NCI-H1436 (cell line): ENCODE results near the gene VGLL2.
"Not testable (repeated sequence)": the region's sequence is repeated elsewhere in the genome, so short reads cannot be mapped to it uniquely, and the experiment has no call there.

ENCODE experiments used
- DNase-seq: peaks from one replicate; lab custom pipeline; 2025; lab: John Stamatoyannopoulos, UW

The VGLL2 gene, protein sequence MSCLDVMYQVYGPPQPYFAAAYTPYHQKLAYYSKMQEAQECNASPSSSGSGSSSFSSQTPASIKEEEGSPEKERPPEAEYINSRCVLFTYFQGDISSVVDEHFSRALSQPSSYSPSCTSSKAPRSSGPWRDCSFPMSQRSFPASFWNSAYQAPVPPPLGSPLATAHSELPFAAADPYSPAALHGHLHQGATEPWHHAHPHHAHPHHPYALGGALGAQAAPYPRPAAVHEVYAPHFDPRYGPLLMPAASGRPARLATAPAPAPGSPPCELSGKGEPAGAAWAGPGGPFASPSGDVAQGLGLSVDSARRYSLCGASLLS

DNA sequence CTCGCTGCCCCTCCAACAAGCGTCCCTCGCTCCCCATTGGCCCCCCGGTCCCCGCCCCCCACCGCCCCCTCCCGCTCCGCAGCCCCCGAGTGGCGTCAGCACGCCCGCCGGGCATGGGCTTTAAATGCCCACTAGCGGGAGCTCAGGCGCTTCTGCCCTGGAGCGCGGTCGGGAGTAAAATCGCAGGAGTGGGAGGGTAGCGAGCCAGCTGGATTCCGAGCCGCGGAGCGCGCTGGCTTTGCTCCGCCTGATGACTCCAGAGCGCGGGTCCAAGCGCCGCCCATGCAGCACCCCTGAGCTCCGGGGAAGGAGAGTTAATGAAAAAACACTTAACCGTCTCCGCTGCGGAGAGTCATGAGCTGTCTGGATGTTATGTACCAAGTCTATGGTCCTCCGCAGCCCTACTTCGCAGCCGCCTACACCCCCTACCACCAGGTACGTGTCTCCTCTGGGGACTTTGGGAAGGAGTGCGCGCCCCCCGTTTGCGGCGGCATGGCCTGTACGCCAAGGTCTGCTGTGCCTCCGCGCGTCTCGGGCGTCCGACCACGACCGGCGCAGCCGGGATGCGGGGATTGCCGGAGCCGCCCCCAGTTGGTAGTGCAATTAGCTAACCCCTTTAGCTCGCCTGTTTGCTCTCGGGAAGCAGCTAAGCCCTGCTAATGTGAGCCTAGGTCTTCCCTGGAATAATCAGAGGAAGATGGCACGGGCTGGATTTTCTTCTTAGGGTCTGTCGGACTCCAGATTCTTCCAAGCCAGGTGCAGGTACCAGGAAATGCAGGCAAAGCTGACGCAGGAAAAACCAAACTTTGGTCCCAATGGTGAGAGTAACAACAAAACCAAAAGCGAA is at the start of gene VGLL2:
TSS of gene VGLL2 (plus strand) at position 149 of the 847 bp plus-strand sequence. CDS start at position 355, 206 bp downstream.
- DNase-seq = no peak

DNA sequence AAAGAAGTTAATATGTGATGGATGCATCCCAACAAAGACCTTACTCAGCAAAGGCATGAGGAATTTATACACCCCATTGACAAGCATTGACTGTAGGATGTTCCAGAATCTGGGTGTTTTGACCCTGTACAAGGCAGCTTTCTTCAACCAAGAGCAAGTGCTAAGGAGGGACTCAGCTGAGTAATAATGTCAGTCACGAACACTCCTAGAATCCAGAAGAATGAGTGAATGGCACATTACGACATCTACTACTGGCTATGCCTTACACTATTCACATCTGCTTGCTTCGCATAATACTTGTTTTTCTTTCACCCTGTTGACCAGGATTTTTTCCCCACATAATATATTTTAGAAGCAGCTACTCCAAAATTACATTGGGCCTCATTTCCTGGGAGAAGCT is 42.5 kb upstream of the VGLL2 start:
- no peak for DNase-seq

DNA sequence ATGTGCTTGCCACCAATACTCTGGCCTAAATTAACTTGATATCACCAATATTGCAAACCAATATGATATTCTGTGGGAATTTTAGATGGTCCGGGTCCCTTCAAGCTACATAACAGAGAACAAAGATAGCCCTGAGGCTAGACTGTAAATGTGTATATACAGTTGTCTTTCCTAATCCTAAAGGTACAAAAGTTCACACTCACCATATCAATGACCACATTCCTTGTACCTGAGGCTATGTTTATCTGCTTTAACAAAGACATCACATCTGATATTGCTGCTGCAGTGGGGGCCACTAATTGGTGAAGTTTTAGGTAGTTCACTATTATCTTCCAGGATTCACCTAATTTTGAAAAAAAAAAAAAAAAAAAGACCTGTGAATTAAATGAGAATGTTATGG is 38.6 kb upstream of the VGLL2 start:
- DNase-seq = no peak

DNA sequence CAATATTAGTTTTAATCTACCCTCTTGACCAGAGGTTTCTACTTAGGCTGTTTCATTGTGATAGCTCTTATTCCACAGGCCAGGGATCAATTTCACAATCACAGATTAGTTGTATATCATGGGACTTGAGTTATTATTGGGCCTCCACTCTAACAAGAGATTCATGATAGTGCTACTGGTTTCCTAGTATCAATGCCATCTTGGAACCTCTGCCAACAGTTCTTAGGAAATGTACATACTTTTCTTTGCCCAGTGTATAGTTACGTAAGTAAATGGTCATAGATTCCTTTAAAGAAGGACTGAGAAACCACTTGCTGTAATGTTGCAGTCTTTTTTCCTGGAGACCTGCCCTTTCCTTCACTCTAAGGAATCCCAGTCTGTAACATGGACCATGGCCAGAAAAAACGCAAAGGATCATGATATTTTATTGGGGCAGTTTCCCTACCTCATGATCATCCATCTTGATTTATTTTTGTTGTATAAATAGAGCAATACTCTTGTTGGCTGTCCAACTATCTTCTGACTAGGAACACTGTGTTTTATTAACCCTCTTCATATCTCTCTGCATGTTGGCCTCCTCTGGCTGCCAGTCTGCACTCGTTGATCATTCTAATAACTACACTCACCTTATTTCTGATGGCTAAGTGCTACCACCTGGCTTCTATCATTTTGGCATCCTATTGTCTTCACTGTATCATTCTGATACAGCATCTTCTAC is 38.0 kb upstream of the VGLL2 start:
- DNase-seq = no peak

DNA sequence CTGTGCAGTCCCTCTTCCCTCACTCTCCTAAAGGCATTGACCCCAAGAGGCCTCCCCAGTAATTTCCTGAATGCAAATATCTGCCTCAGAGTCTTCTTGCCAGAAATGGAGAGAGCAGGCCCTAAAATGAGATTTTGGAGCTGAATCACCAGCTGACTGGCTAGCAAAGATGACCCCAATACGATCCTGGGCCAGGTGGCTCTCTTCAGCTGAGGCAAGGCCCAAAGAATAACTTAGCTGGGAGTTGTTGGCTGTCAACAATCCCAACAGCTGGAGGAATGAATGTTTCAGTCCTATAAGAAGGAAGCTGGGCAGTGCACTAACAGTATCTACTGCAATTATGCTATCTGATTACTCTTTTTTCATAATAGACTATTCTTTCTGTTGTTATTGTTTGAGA is 37.2 kb upstream of the VGLL2 start:
- no peak for DNase-seq

DNA sequence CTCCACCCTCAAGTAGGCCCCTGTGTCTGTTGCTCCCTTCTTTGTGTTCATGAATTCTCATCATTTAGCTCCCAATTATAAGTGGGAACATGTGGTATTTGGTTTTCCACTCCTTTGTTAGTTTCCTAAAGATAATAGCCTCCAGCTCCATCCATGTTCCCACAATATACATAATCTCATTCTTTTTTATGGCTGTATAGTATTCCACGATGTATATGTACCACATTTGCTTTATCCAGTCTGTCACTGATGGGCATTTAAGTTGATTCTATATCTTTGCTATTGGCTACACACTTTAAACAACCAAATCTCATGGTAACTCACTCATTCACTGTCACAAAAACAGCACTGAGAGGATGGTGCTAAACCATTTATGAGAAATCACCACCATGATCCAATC is 35.5 kb upstream of the VGLL2 start:
- no peak for DNase-seq

DNA sequence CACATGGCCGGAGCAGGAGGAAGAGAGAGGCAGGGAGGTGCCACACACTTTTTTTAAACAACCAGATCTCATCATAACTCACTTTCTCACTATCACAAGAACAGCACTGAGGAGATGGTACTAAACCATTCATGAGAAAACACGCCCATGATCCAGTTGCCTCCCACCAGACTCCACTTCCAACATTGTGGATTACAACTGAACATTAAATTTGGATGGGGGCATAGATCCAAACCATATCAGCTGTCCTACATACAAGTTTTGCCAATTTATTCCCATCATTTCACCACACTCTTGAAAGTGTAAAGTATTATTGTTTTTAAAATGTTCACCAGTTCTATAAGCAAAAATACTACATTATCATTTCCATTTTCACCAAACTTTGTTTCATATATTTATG is 33.9 kb upstream of the VGLL2 start:
- no peak for DNase-seq

DNA sequence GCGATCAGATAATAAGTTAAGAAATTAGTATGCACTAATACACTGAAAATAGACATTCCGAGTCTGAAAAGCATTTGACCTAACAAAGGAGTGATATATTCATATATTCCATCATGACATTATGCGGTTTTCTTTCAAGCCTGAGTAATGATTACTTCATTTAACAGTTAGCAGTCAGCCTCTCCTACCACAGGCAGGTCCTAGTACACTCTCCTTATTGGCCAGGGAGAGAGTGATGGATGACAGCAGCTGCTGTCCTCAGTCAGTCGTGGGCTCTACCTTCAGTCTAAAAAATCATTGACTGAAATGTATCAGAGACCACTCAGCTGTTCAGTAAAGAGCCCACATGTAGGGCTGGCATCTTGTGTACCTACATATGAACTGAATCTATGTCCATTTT is 33.2 kb upstream of the VGLL2 start:
- no peak for DNase-seq

DNA sequence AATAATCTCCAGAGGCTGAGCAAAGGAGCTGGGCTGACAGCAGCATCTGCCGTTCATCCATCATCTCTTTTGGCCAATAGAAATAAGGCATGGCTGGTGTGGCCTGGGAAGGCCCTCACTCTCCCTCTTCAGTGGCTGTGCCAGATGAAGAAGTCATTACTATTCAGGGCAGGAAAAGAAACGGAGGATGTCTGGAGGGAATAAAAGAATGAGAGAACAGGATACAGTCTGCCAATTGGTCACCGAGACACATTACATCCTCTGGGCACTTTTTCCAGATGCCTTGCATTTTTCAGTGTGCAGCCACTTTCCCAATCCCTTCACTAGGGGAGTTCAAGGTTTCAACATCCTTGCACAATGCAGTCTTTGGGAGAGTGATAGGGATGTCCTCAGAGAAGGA is 32.2 kb upstream of the VGLL2 start:
- DNase-seq = no peak

DNA sequence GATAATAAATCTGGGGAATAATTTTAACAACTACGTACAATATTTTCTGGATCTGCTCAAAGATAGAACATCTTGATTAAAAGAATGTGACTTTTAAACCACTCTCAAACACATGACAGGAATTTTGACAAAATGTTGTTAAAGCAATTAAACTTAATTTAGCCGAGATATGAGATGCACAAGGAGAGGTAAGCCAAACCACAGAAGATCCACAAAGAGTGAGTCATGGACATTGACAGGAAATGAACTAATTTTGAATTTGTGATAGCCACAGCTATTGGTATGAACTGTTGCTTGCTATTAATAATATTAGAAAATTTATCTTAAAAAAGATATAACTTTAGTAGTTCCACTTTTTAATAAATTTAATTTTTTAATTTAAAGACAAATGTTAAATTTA is 27.8 kb upstream of the VGLL2 start:
- no peak for DNase-seq

DNA sequence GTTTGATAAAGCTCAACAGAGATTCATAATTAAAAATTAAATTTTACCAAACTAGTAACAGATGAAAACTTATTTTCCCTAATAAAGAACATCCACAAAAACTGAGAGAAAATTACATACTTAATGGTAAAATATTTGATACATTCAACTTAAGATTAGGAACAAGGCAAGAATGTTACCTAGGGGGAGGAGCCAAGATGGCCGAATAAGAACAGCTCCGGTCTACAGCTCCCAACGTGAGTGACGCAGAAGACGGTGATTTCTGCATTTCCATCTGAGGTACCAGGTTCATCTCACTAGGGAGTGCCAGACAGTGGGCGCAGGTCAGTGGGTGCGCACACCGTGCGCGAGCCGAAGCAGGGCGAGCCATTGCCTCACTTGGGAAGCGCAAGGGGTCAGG is 20.8 kb upstream of the VGLL2 start:
- not testable (repeated sequence) for DNase-seq

DNA sequence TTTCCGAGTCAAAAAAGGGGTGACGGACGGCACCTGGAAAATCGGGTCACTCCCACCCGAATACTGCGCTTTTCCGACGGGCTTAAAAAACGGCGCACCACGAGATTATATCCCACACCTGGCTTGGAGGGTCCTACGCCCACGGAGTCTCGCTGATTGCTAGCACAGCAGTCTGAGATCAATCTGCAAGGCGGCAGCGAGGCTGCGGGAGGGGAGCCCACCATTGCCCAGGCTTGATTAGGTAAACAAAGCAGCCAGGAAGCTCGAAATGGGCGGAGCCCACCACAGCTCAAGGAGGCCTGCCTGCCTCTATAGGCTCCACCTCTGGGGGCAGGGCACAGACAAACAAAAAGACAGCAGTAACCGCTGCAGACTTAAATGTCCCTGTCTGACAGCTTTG is 20.4 kb upstream of the VGLL2 start:
- not testable (repeated sequence) for DNase-seq

DNA sequence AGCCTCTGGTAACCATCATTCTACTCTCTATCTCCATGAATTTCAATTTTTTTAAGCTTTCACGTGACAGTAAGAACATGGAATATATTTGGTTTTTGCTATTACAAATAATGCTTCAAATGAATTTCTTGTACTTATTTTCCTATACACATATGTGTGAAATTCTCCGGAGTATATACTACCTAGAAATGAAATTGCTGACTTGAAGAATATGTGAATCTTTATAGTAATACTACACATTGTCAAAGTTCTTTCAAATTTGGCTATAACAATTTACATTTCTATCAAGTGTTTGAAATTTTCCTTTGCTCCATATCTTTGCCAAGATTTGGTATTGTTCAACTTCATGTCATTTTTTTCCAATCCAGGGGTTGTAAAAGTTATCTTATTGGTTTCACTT is 11.6 kb upstream of the VGLL2 start:
- no peak for DNase-seq

DNA sequence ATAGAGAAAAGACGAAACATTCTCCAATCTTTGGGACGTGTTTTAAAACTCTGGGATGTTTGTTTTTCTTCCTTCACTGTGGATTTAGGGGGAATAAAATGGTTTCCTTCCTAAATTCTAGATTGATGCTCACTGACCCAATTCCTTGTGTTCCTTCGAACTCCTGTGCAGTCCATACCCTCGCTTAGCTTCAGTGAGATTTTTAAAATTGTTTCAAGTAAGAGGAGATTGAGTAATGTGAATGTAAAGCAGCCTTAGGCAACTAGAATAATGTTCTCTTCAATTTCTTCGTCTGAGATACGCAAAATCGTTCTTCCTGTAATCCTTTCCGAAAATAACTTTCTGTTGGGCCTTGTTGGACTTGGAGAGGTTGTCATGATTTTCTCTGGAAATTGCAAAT is 2.6 kb upstream of the VGLL2 start:
- no peak for DNase-seq

DNA sequence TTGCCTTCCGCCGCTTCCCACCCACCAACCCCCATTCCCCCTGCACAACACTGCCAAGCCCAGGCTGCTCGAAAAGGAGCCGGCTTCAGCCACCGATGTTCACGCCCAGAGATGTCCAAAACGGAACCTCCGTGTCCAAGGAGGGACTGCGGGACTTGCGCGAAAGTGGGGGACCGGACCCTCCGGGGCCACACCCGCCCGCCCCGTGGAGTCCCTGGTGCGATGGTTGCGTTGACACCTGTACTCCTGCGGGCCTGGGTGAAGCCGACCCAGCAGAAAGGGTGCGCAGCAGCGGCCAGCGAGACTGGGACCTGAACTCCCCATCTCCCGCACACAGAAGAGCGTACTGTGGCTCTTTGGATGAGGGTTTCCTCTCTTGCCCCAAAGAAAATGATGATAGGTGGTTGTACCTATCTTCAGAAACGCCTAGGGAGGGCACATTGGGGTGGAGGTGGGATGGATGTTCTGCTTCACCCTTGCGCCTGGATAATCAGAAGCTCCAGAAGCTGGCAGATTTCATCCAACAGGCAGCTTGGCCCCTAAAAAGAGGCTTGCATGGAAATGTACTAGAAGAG is 1.9 kb upstream of the VGLL2 start:
- DNase-seq = no peak

DNA sequence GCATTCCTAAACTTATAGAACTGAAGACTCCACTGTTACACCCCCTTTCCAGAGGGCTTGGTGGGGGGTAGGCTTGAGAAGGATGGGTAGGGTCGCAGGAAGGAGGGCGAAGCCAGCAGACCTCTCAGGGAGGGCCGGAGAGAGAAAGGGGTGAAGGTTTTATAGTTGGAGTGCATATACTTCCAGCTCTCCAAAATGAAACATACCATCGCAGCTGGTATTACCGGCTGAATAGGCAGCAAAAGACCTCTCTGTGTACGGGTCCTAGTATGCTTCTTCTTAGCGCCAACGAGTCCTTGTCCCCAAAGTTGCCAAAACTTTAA is 1.0 kb upstream of the VGLL2 start:
- DNase-seq = no peak

DNA sequence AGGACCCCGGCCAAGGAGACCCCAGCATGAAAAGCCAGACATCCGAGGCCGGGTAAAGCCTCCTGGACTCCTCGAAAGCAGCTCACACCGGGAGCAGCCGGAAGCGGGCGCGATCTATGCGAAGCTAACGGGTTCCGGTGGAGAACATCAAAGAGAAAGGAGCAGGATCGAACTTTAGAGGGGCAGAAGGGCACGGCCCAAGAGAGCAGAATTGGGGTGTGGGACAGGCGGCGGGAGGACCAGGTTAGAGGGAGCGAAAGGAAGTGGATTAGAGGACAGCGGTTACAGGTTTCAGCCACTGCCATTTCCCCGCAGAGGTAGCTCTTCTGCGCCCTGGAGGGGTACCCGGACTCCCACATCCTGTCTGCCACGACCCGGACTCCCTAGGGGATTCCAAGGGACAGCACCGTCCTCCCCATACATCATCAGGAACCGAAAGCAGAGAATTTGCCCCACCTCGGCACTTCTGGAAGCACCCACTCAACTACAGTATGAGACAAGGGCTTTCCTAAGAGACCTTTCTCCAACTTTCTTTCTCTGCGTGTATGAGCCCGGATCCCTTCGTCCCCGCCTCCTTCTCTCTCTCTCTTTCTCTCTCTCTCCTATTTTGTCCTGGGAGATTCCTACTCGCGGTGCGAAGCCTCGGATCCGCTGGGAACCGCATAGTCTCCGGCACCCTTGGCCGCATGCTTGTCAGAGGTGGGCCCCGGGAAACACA is 507 bp upstream of the VGLL2 start:
- DNase-seq = no peak

DNA sequence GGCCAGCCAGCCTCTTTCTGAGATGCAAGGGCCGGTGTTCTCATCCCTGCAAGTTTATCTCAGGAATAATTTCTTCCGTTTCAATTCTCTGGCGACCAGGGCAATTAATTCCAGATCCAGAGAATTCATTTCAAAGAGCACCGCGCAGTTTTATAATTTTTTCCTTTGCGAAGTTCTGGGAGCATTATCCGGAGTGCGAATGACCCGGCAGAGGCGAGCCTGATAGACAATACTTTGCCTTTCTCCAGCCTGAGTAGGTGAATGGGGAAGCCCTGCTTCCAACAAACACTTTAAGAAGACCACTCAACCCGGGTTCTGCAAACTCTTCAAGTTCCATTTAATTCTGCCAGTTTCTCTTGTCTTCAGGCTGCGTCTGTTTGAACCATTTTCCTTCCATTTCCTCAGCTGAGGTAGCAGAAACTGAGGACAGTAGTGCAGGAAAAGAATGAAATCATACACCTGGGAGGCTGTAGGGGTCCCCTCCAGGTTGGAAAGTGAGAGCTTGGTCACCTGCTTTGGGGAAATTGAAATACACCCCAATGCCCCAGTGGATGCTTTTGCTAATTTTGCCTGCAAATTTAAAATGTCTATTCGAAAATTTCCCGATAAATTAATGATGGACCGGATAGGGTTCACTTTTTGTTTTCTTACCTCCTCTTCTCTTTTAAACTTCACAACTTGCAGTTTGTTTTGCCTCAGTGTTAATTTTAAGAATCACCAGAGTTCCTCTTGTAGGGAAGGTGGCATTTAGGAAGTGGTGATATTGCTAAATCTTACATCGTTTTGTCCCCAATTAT is 1.1 kb downstream of the VGLL2 start:
- DNase-seq = no peak

DNA sequence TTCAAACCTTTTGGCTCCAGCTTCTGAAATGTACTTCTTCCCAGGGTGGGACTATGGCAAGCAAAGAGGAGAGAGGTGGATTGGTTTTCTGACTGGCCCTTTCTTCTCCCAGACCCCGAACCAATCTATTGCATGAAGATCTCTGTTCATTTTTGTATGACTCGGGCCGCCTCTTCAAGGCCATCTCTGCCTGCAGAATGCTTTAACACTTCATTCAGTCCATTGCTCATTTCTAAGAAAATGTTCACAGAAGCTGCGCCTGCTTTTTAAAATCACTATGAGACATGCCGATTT is 1.6 kb downstream of the VGLL2 start:
- DNase-seq = no peak

DNA sequence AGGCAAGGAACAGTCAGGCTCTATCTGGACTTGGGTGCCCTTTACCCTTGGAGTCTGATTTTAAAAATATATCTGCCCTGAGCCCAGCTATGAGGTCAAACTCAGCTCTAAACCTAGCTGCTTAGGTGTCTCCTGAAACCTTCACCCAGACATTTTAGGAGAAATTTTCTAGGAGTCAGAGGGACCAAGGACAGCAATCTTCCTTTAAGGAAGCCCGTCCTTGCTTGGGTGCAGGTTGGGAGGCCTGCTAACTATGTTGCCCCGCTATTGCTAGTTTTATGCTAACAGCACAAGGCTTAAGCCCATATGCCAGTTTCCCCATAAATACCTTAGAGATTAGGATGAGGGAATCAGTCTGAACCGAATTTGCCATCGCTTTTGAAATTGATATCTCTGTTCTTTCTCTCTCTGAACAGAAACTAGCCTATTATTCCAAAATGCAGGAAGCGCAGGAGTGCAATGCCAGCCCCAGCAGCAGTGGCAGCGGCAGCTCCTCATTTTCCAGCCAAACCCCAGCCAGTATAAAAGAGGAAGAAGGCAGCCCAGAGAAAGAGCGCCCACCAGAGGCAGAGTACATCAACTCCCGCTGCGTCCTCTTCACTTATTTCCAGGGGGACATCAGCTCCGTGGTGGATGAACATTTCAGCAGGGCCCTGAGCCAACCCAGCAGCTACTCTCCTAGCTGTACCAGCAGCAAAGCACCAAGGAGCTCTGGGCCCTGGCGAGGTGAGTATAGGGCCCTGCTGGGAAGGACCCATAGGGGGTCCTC is 2.6 kb downstream of the VGLL2 start:
- no peak for DNase-seq

DNA sequence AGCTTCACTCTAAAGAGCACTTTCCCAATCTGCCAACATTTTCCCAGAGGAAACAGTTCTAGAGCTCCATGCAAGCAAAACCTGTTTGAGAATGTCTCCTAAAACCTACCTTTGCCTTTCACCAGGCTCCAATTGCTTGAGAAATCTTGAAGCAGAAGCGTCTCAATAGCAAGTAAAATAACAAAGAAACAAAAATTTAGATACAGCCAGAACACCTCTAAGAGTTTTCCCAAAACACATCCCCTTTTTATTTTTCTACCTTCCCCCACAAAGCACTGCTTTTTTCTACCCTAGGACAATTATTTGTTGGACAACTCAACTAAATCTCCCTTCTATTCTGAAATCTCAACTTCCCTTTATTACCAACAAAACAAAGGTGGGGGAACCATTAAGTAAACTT is 3.6 kb downstream of the VGLL2 start:
- DNase-seq = no peak
